HFFc6 (cell line): ENCODE measurements around the gene FGFBP2. TPM values are rescaled to one million over a fixed set of nuclear protein-coding genes. Genes with fewer than 3 reads are reported as not detected.

Experiments used
- DNase-seq: peaks from one replicate; pipeline ENCODE4 v3.0.0-alpha.2; 2018
- H3K27ac Mint-ChIP-seq: 2 replicates; pipeline ENCODE4 v1.8.0; 2020; ENCODE audit warnings: mild to moderate bottlenecking, mixed read lengths
- H3K27me3 Mint-ChIP-seq: 2 replicates; pipeline ENCODE4 v1.8.0; 2021; ENCODE audit warnings: mild to moderate bottlenecking, moderate library complexity, mixed read lengths; ENCODE audit not compliant: insufficient read depth
- H3K36me3 Mint-ChIP-seq: 2 replicates; pipeline ENCODE4 v1.8.0; 2021; ENCODE audit warnings: low read depth, mixed read lengths
- H3K4me1 Mint-ChIP-seq: 2 replicates; pipeline ENCODE4 v1.8.0; 2020; ENCODE audit warnings: low read depth, mixed read lengths
- H3K4me3 Mint-ChIP-seq: 2 replicates; pipeline ENCODE4 v1.8.0; 2020; ENCODE audit warnings: mild to moderate bottlenecking, moderate library complexity, mixed read lengths
- H3K9me3 Mint-ChIP-seq: 2 replicates; pipeline ENCODE4 v1.8.0; 2020; ENCODE audit warnings: mild to moderate bottlenecking, mixed read lengths
- total RNA-seq, 6 experiments: library from RNA; stranded (reverse); fragmentation: NEBNext Ultra II Directional; extraction: Animal tissue kit (Norgen Biotek cat#: 25700); gene quantifications; 2 replicates in 1 of 6; 3 replicates in 5 of 6; pipeline ENCODE4 v1.2.3, GENCODE V29; 2021
- TF ChIP-seq, protein P1 (sequence below): fragments of 200-600 bp; sonication (generic); IDR thresholded peaks from 2 replicates; pipeline ENCODE4 v1.5.0; 2021; ENCODE audit warnings: antibody characterized with exemption, mild to moderate bottlenecking

Gene FGFBP2
- total RNA-seq, 6 experiments from 2014 or later = not detected

- H3K4me3 Mint-ChIP-seq = no peak overlapping the region
- no peaks in the 10 kb centered on the region for H3K9me3 Mint-ChIP-seq
- no peaks in the 10 kb centered on the region for H3K36me3 Mint-ChIP-seq
- H3K27ac Mint-ChIP-seq = no peak overlapping the region
- no peak for DNase-seq
- TF ChIP-seq, protein P1, sequence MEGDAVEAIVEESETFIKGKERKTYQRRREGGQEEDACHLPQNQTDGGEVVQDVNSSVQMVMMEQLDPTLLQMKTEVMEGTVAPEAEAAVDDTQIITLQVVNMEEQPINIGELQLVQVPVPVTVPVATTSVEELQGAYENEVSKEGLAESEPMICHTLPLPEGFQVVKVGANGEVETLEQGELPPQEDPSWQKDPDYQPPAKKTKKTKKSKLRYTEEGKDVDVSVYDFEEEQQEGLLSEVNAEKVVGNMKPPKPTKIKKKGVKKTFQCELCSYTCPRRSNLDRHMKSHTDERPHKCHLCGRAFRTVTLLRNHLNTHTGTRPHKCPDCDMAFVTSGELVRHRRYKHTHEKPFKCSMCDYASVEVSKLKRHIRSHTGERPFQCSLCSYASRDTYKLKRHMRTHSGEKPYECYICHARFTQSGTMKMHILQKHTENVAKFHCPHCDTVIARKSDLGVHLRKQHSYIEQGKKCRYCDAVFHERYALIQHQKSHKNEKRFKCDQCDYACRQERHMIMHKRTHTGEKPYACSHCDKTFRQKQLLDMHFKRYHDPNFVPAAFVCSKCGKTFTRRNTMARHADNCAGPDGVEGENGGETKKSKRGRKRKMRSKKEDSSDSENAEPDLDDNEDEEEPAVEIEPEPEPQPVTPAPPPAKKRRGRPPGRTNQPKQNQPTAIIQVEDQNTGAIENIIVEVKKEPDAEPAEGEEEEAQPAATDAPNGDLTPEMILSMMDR = no peak
- H3K27me3 Mint-ChIP-seq = peaks cover 28% of the 10 kb centered on the region
- H3K4me1 Mint-ChIP-seq = no peaks in the 10 kb centered on the region
These were observed 26.5 kb downstream of the FGFBP2 start for GRCh38 chr4:15936495-15936894.

DNA sequence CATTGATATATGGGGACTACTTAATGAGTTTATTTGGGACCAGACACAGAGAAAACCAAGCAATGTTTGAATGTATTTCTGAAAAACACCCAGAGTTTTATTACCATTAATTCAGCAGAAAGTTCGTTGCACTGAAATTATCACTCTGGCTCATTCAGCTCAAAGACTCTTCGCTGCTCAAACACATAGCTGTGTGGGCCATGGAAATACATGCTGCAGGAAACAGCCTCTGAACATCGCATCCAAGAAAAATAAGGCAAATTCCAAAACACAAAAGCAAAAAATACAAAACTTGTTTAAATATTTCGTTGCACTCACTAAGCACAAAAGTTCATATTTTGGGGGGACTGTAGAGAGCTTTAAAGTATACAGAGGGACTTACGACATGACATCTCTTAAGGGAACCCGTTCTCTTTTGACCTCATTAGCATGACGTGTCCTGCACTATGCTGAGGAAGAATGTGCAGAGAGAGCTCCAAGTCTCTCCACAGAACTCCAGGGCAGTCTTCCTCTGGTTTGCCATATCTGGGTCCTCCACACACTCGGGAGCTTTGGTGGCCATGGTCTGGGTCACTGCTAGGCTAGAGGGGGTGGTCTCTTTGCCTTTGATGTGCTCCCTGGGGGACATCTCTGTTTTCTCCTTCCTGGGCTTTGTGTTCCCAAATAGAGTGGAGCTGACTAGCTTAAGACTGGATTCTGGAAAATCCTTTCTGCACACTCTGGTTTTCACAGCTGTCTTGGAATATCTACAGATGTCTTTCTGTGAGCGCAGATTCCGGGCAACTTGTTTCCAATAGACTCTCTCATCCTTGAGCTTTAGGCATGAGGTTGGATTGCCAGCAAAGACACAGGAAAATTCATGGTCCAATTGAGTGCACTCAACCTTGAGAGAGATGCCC, 27.2 kb downstream of the FGFBP2 start:
- no peak for DNase-seq
- no peaks in the 10 kb centered on the region for H3K36me3 Mint-ChIP-seq

GRCh38 chr4:15934259-15934658, 28.7 kb downstream of the FGFBP2 start:
- TF ChIP-seq, protein P1 = no peak
- peaks cover 44% of the 10 kb centered on the region for H3K27me3 Mint-ChIP-seq
- no peak overlapping the region for H3K27ac Mint-ChIP-seq
- H3K36me3 Mint-ChIP-seq = no peaks in the 10 kb centered on the region
- H3K4me1 Mint-ChIP-seq = no peaks in the 10 kb centered on the region
- H3K9me3 Mint-ChIP-seq = no peaks in the 10 kb centered on the region
- no peak for DNase-seq
- no peak overlapping the region for H3K4me3 Mint-ChIP-seq

More for the DNA sequence above, 27.2 kb downstream of the FGFBP2 start:
- no peaks in the 10 kb centered on the region for H3K9me3 Mint-ChIP-seq
- H3K27ac Mint-ChIP-seq = no peak overlapping the region
- peaks cover 31% of the 10 kb centered on the region for H3K27me3 Mint-ChIP-seq
- TF ChIP-seq, protein P1 = no peak
- no peaks in the 10 kb centered on the region for H3K4me1 Mint-ChIP-seq
- no peak overlapping the region for H3K4me3 Mint-ChIP-seq

DNA sequence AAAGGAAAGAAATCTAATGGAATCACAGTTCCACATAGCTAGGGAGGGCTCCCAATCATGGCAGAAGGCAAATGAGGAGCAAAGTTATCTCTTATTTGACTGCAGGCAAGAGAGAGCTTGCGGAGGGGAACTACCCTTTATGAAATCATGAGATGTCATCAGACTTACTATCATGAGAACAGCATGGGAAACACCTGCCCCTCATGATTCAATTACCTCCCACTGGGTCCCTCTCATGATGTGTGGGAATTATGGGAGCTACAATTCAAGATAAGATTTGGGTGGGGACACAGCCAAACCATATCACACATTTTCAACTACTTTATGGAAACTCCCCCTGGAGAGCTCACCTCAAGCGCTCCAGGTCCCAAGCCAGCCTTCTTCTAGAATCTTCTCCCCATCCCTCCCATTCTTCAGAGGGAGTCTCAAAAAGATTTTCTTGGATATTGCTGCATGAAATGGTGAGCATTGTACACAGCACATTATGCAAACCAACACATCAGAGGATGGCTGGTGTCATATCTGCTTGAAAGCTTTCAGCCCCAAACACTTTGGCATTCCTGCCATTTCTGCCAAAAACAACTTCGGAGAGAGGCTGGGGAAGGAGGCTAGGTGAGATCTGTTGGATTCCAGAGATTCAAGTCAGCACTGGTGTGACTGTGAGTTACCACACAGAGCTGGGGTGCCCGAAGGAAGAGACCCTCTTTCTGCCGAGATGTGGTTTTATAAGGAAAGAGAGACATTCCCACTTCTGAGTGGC, 31.3 kb downstream of the FGFBP2 start:
- Mint-ChIP-seq H3K27ac (no peak overlapping the region), H3K9me3 (no peaks in the 10 kb centered on the region), H3K4me1 (no peaks in the 10 kb centered on the region), H3K36me3 (no peaks in the 10 kb centered on the region), H3K27me3 (peaks cover 53% of the 10 kb centered on the region), H3K4me3 (no peak overlapping the region)
- TF ChIP-seq, protein P1 = no peak
- no peak for DNase-seq

DNA sequence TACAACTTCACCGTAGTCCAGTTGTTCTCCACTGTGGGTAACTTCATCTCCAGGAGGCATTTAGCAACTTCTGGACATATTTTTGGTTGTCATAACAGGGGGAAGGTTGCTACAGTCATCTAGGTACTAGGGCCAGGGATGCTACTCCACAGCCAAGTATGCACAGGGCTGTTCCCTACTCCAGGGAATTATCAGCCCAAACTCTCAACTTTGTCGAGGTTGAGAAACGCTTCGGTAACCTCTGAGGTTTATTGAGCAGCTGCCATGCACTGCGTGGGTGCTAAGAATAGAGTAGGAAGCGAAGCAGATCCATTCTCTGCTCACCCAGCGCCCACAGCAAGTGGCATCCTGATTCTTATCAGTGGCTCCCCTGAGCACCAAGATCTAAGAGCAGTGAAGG, 32.7 kb downstream of the FGFBP2 start:
- no peak for DNase-seq
- Mint-ChIP-seq H3K4me3 (no peak overlapping the region), H3K9me3 (no peaks in the 10 kb centered on the region), H3K27me3 (peaks cover 44% of the 10 kb centered on the region), H3K36me3 (no peaks in the 10 kb centered on the region), H3K27ac (no peak overlapping the region), H3K4me1 (no peaks in the 10 kb centered on the region)
- TF ChIP-seq, protein P1 = no peak
